Nephron (organoid): ENCODE results near the gene ABHD4.

Experiments
- H3K27ac Mint-ChIP-seq, 3 experiments: 2 replicates each; pipeline ENCODE4 v1.8.0; 2020; ENCODE audit warnings: mixed read lengths in 3 of 3, mild to moderate bottlenecking in 2 of 3, moderate library complexity in 1 of 3
- H3K27me3 Mint-ChIP-seq: 2 replicates; pipeline ENCODE4 v1.8.0; 2021; ENCODE audit warnings: low read depth, mild to moderate bottlenecking, moderate library complexity, mixed read lengths
- H3K36me3 Mint-ChIP-seq: 2 replicates; pipeline ENCODE4 v1.8.0; 2020; ENCODE audit warnings: low read depth, mixed read lengths
- H3K4me1 Mint-ChIP-seq: 2 replicates; pipeline ENCODE4 v1.8.0; 2020; ENCODE audit warnings: mixed read lengths
- H3K4me3 Mint-ChIP-seq, 3 experiments: 2 replicates each; pipeline ENCODE4 v1.8.0; 2020; ENCODE audit warnings: mild to moderate bottlenecking in 3 of 3, mixed read lengths in 3 of 3, moderate library complexity in 2 of 3
- H3K9me3 Mint-ChIP-seq: 2 replicates; pipeline ENCODE4 v1.8.0; 2020; ENCODE audit warnings: mixed read lengths
- TF ChIP-seq, protein P1 (sequence below), 3 experiments: fragments of 200-600 bp; sonication (generic); IDR thresholded peaks; one replicate each; pipeline ENCODE4 v1.5.0; 2021; ENCODE audit warnings: antibody characterized with exemption in 3 of 3; ENCODE audit not compliant: unreplicated experiment in 3 of 3

Gene ABHD4

DNA sequence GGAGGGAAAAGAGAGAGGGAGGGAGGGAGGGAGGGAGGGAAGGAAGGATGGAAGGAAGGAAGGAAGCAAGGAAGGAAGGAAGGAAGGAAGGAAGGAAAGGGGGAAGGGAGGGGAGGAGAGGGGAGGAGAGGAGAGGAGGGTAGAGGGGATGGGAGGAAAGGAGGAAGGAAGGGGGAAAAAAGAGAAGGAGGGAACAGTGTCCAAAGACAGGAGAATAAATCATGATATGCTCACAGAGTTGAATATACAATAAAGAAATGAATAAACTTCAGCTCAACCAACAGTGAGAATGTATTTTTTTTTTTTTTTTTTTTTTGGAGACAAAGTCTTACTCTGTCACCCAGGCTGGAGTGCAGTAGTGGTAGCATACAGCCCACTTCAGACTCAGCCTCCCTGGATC, 42.1 kb downstream of the ABHD4 start:
- Mint-ChIP-seq H3K36me3 (peaks cover 4% of the 10 kb centered on the region), H3K27ac (no peak overlapping the region), H3K4me1 (no peaks in the 10 kb centered on the region), H3K4me3 (no peak overlapping the region), H3K9me3 (peaks cover 9% of the 10 kb centered on the region), H3K27me3 (no peaks in the 10 kb centered on the region)
- TF ChIP-seq, protein P1, sequence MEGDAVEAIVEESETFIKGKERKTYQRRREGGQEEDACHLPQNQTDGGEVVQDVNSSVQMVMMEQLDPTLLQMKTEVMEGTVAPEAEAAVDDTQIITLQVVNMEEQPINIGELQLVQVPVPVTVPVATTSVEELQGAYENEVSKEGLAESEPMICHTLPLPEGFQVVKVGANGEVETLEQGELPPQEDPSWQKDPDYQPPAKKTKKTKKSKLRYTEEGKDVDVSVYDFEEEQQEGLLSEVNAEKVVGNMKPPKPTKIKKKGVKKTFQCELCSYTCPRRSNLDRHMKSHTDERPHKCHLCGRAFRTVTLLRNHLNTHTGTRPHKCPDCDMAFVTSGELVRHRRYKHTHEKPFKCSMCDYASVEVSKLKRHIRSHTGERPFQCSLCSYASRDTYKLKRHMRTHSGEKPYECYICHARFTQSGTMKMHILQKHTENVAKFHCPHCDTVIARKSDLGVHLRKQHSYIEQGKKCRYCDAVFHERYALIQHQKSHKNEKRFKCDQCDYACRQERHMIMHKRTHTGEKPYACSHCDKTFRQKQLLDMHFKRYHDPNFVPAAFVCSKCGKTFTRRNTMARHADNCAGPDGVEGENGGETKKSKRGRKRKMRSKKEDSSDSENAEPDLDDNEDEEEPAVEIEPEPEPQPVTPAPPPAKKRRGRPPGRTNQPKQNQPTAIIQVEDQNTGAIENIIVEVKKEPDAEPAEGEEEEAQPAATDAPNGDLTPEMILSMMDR (IDR thresholded peaks at IDR 0.05; ENCODE audit: unreplicated experiment in 3 of 3), result no peak

DNA sequence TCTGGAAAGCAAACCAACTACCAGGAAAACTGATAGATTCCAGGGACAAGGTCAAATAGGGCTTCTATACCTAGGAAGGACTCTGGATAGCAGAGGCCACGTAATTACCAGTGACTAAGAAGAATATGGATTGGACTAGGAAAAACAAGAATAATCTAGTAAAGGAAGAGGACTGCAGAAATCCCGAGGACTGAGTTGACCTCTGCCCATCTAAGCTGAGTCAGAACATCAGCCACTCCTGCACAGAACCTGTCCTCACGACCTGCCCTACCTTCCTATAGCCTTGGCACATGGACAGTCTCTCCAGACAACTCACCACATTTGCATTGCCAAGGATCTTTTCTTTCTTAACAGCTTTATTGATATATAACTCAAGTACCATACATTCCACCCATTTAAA, 43.7 kb downstream of the ABHD4 start:
- TF ChIP-seq, protein P1 (IDR thresholded peaks at IDR 0.05; ENCODE audit: unreplicated experiment in 3 of 3), result no peak
- peaks cover 3% of the 10 kb centered on the region for H3K27me3 Mint-ChIP-seq
- H3K27ac Mint-ChIP-seq, result no peak overlapping the region
- H3K4me3 Mint-ChIP-seq, result no peak overlapping the region
- peaks cover 4% of the 10 kb centered on the region for H3K36me3 Mint-ChIP-seq
- H3K4me1 Mint-ChIP-seq, result no peaks in the 10 kb centered on the region
- peaks cover 2% of the 10 kb centered on the region for H3K9me3 Mint-ChIP-seq

GRCh38 chr14:22644305-22644635, 46.2 kb downstream of the ABHD4 start, which contains the start of gene OR6J1:
TSS of gene OR6J1 (minus strand) at chr14:22644352. CDS start at chr14:22634811, 9,541 bp downstream.
- no peak within 1 kb of the TSS for H3K27ac Mint-ChIP-seq
- no peaks in the 10 kb centered on the region for H3K9me3 Mint-ChIP-seq
- no peaks in the 10 kb centered on the region for H3K36me3 Mint-ChIP-seq
- H3K27me3 Mint-ChIP-seq, result peaks cover 3% of the 10 kb centered on the region
- no peaks in the 10 kb centered on the region for H3K4me1 Mint-ChIP-seq
- no peak within 1 kb of the TSS for H3K4me3 Mint-ChIP-seq
- TF ChIP-seq, protein P1 (IDR thresholded peaks at IDR 0.05; ENCODE audit: unreplicated experiment in 3 of 3), result no peak

GRCh38 chr14:22646570-22647254, 48.6 kb downstream of the ABHD4 start:
- H3K4me3 Mint-ChIP-seq, result no peak overlapping the region
- no peak overlapping the region for H3K27ac Mint-ChIP-seq
- H3K36me3 Mint-ChIP-seq, result no peaks in the 10 kb centered on the region
- TF ChIP-seq, protein P1 (IDR thresholded peaks at IDR 0.05; ENCODE audit: unreplicated experiment in 3 of 3), result no peak
- no peaks in the 10 kb centered on the region for H3K9me3 Mint-ChIP-seq
- H3K27me3 Mint-ChIP-seq, result peaks cover 3% of the 10 kb centered on the region
- H3K4me1 Mint-ChIP-seq, result peaks cover 10% of the 10 kb centered on the region

DNA sequence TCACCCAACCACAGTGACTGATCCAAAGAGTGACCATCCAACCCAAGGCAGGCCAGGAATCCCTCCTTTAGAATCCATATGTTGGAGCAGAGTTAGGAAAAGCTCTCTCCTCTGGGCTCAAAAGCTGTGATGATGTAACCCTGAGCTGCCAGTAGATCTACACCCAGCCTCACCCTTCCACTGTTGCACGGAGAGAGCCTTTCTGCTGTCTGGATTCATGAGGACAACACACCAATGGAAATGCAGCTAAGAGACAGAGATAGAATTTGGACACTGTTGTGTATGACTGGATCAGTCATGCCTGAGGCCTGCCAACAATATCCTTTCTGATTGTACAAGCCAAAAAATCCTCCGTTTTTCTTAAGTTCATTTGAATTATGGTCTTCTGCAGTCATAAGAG, 50.4 kb downstream of the ABHD4 start:
- H3K9me3 Mint-ChIP-seq, result no peaks in the 10 kb centered on the region
- peaks cover 15% of the 10 kb centered on the region for H3K4me1 Mint-ChIP-seq
- TF ChIP-seq, protein P1 (IDR thresholded peaks at IDR 0.05; ENCODE audit: unreplicated experiment in 3 of 3), result no peak
- no peak overlapping the region for H3K27ac Mint-ChIP-seq
- H3K27me3 Mint-ChIP-seq, result peaks cover 3% of the 10 kb centered on the region
- no peak overlapping the region for H3K4me3 Mint-ChIP-seq
- H3K36me3 Mint-ChIP-seq, result no peaks in the 10 kb centered on the region

DNA sequence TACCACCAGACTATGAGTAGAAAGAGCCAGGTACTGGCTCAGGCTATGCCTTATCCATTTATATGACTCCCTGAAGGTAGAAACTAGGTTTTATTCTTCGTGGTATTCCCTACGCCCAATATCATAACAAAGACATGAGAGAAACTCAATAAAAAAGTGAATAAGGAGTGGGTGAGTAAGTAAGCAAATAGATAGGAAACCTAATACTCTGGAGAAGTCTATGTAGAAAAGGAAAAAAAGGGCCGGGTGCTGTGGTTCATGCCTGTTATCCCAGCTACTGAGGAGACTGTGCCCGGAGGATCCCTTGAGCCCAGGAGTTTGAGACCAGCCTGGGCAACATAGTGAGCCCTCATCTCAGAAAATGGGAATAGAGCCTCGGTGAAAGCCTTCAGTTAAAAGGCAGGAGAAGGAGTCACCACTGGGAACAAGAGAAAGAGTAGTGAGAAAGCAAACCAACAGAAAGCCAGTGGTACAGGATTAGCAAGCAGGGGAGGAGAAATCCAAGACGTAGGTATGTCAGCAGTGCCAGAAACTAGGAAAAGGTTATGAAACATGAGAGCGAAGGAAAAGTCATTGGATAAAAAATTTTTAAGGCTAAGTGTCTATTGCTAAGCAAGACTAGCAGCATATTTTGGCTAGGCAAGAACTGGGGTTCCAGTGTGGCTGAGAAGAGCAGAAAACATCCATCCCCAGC, 52.1 kb downstream of the ABHD4 start:
- H3K36me3 Mint-ChIP-seq, result no peaks in the 10 kb centered on the region
- TF ChIP-seq, protein P1 (IDR thresholded peaks at IDR 0.05; ENCODE audit: unreplicated experiment in 3 of 3), result no peak

More for the DNA sequence above, 52.1 kb downstream of the ABHD4 start:
- Mint-ChIP-seq H3K27ac (no peak overlapping the region), H3K4me3 (no peak overlapping the region), H3K27me3 (peaks cover 3% of the 10 kb centered on the region), H3K9me3 (no peaks in the 10 kb centered on the region), H3K4me1 (peaks cover 17% of the 10 kb centered on the region)
